Upper lobe of left lung (tissue), 6 donors: ENCODE results near the gene LRP1. TPM values are rescaled to one million over a fixed set of nuclear protein-coding genes. Genes with fewer than 3 reads are reported as not detected.
A peak's percentile ranks its signal among the peaks of the same experiment; 100 is the strongest.

Experiments used
- ATAC-seq, 2 donors: fragments of 200-7000 bp; cut with Tn5 transposase; one replicate each; pipeline ENCODE4 v1.9.1; 2022; ENCODE audit warnings: mild to moderate bottlenecking in 2 of 2, moderate library complexity in 2 of 2; ENCODE audit not compliant: low FRiP score in 2 of 2
- DNase-seq, 2 donors: peaks; one replicate each; pipeline ENCODE4 v3.0.0-alpha.2; 2019 to 2020
- H3K27ac ChIP-seq, 4 donors: fragments of 200-600 bp; sonication (generic); one replicate each; pipeline ENCODE4 v1.5.1; 2016 to 2019
- H3K27me3 ChIP-seq, 4 donors: fragments of 200-600 bp; sonication (generic); one replicate each; pipeline ENCODE4 v1.5.1; 2017 to 2019
- H3K36me3 ChIP-seq, 4 donors: fragments of 200-600 bp; sonication (generic); one replicate each; pipeline ENCODE4 v1.5.1; 2016 to 2019
- H3K4me1 ChIP-seq, 4 donors: fragments of 200-600 bp; sonication (generic); one replicate each; pipeline ENCODE4 v1.5.1; 2018 to 2019
- H3K4me3 ChIP-seq, 4 donors: fragments of 200-600 bp; sonication (generic); one replicate each; pipeline ENCODE4 v1.5.1; 2017 to 2019; ENCODE audit warnings: mild to moderate bottlenecking in 2 of 4, moderate library complexity in 1 of 4
- H3K9me3 ChIP-seq, 4 donors: fragments of 200-600 bp; sonication (generic); one replicate each; pipeline ENCODE4 v1.5.1; 2018 to 2019
- EP300 ChIP-seq, 4 donors: sonication (generic); formaldehyde crosslinking; IDR thresholded peaks; one replicate each; pipeline ENCODE4 v1.5.1; 2017; ENCODE audit warnings: antibody characterized with exemption in 4 of 4, control low read depth in 2 of 4
- POLR2A ChIP-seq, 4 donors: fragments of 450-650 bp; IDR thresholded peaks; one replicate each; pipeline ENCODE4 v1.5.1; 2016 to 2017; ENCODE audit warnings: antibody characterized with exemption in 4 of 4, mild to moderate bottlenecking in 2 of 4
- POLR2AphosphoS5 ChIP-seq, 2 donors: sonication (generic); formaldehyde crosslinking; IDR thresholded peaks; one replicate each; pipeline ENCODE4 v1.5.1; 2017; ENCODE audit warnings: antibody characterized with exemption in 2 of 2
- WGBS, 2 donors: methylation state at CpG; one replicate each; pipeline ENCODE4 v1.1.5; 2017 to 2018; 5-methylcytosine and 5-hydroxymethylcytosine counted together
- total RNA-seq, 6 donors: library from RNA; depleted of rRNA in 4 of 6; stranded (reverse); fragments of >200 nt in 4 of 6; gene quantifications; one replicate each; pipeline versions ENCODE4 v1.1.0 to v1.2.1, GENCODE V29; 2016 to 2021
- TF ChIP-seq, protein P1 (sequence below), 6 experiments: fragments of 450-650 bp in 4 of 6; fragments of 200-600 bp in 2 of 6; sonication (generic) in 2 of 6; IDR thresholded peaks; one replicate each; pipeline ENCODE4 v1.5.1; 2016 to 2019; ENCODE audit warnings: antibody characterized with exemption in 6 of 6
- donor health status: DM: no; HTN: no; CAD: no; lungs with moderate emphysema.
- donor health status: DM: no; HTN: yes; CAD: no; lungs with severe emphysema.

Gene LRP1
- total RNA-seq, 6 donors from 2014 or later: 137 to 504 (median 308) TPM

DNA sequence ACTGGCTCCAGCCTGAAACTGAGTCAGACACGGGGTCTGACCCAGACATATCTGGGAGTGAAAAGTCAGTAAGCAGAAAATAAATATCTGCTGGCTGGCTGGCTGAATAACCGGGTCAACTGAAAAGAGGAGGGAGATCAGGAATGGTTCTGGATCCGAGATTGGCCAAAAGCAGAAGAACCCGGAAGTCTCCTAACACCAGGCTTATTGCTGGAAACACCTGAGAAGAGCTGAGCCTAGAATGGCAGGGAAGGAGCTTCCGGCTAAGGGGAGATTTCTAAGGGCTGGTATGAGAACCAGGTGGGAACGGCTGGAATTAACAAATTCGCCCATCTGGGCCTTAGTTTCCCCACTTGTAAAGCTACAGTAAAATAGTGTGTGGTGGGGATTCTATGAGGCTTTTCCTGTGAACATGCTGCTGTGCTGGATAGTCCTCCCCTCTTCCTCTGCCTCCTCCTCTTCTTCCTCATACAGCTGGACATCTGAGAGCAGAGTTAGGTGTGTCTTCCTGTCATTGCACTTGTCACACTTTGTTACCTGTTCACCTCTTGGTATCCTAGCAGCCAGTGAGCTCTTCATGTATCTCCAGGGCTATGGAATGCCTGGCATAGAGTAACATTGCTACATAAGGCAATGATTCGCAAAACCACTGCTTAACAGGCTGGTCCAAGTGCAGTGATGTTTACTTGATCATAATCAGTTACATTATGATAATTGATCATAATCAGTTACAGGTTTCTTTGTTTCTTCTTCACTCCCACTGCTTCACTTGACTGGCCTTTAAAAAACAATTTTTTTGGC, 99.2 kb downstream of the LRP1 start:
- WGBS, 2 donors: 45 to 52% methylated on average over 7 of the region's 8 CpGs
- peaks cover 36 to 48% (median 42%) of the 10 kb centered on the region in 4 donors for H3K4me1 ChIP-seq

GRCh38 chr12:57229046-57229633, 100.9 kb downstream of the LRP1 start:
- H3K36me3 ChIP-seq: peaks cover 0 to 33% (median 28%) of the 10 kb centered on the region in 4 donors
- DNase-seq (no peak), ATAC-seq (no peak)
- 8 to 11% methylated on average over 9 of the region's 9 CpGs for WGBS, 2 donors
- H3K9me3 ChIP-seq: no peaks in the 10 kb centered on the region
- TF ChIP-seq EP300 (IDR thresholded peaks at IDR 0.05): no peak
- TF ChIP-seq, protein P1, sequence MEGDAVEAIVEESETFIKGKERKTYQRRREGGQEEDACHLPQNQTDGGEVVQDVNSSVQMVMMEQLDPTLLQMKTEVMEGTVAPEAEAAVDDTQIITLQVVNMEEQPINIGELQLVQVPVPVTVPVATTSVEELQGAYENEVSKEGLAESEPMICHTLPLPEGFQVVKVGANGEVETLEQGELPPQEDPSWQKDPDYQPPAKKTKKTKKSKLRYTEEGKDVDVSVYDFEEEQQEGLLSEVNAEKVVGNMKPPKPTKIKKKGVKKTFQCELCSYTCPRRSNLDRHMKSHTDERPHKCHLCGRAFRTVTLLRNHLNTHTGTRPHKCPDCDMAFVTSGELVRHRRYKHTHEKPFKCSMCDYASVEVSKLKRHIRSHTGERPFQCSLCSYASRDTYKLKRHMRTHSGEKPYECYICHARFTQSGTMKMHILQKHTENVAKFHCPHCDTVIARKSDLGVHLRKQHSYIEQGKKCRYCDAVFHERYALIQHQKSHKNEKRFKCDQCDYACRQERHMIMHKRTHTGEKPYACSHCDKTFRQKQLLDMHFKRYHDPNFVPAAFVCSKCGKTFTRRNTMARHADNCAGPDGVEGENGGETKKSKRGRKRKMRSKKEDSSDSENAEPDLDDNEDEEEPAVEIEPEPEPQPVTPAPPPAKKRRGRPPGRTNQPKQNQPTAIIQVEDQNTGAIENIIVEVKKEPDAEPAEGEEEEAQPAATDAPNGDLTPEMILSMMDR (IDR thresholded peaks at IDR 0.05): peak in 4 of 6 experiments; percentile 6 to 39 (median 32)
- no peak for TF ChIP-seq POLR2A (IDR thresholded peaks at IDR 0.05)
- TF ChIP-seq POLR2AphosphoS5 (IDR thresholded peaks at IDR 0.05): no peak
- H3K27me3 ChIP-seq: peaks cover 0 to 31% (median 17%) of the 10 kb centered on the region in 4 donors
- peak overlapping the region; percentile 79 to 90 (median 84) for H3K27ac ChIP-seq
- H3K4me1 ChIP-seq: peaks cover 36 to 49% (median 44%) of the 10 kb centered on the region in 4 donors
- peak overlapping the region in 3 of 4 donors; percentile 54 to 69 (median 64) for H3K4me3 ChIP-seq

More for the DNA sequence above, 99.2 kb downstream of the LRP1 start:
- ATAC-seq (no peak), DNase-seq (no peak)
- Histone ChIP-seq H3K4me3 (no peak overlapping the region), H3K36me3 (peaks cover 0 to 16% (median 12%) of the 10 kb centered on the region in 4 donors), H3K27ac (no peak overlapping the region), H3K9me3 (no peaks in the 10 kb centered on the region), H3K27me3 (peaks cover 0 to 47% (median 25%) of the 10 kb centered on the region in 4 donors)
- TF ChIP-seq POLR2AphosphoS5 (IDR thresholded peaks at IDR 0.05) (no peak), EP300 (IDR thresholded peaks at IDR 0.05) (no peak), POLR2A (IDR thresholded peaks at IDR 0.05) (no peak)
- TF ChIP-seq, protein P1 (IDR thresholded peaks at IDR 0.05): no peak

DNA sequence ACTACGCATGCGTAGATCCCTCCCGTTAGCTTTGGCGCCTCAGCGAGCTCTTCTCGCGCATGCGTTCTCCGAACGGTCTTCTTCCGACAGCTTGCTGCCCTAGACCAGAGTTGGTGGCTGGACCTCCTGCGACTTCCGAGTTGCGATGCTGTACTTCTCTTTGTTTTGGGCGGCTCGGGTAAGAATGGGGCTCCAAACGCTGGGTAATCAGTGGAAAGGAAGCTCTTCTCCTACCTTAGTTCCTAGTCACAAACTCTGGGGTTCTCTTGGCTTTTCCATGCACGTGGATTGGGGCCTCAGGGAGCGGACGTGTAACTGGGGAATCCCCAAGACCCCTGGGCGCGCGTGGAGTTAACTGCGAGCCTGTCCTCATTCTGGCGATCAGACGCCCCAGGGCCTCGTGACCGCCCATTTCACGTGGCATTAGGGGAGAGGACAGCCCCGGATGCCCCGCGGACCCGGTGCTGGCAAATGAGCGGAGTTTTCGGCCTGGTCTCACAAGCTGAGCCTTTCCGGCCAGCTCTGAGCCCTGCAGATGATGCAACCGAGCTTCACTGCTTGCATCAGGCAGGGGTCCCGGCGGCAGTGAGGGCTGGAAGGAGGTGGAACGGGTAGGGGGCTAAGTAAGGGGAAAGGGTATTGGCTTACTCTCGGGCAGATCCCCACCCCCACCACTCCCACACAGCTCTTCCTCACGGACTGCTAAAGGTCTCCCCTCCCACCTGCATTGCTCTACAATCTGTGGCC, 101.5 kb downstream of the LRP1 start, which contains the start of gene SHMT2:
SHMT2 (plus strand) TSS at position 78 of the 747 bp plus-strand sequence; CDS start at position 146, 68 bp downstream.
- Histone ChIP-seq H3K27ac (peak within 1 kb of the TSS; percentile 79 to 90 (median 84)), H3K36me3 (peaks cover 0 to 39% (median 32%) of the 10 kb centered on the region in 4 donors), H3K9me3 (no peaks in the 10 kb centered on the region), H3K4me1 (peaks cover 34 to 48% (median 42%) of the 10 kb centered on the region in 4 donors), H3K4me3 (peak within 1 kb of the TSS; percentile 54 to 72 (median 66)), H3K27me3 (peaks cover 0 to 24% (median 14%) of the 10 kb centered on the region in 4 donors)
- TF ChIP-seq, protein P1 (IDR thresholded peaks at IDR 0.05): peak in 3 of 6 experiments; percentile 0 to 33 (median 2)
- peak; percentile 13 to 22 for TF ChIP-seq POLR2AphosphoS5 (IDR thresholded peaks at IDR 0.05)
- no peak for TF ChIP-seq EP300 (IDR thresholded peaks at IDR 0.05)
- TF ChIP-seq POLR2A (IDR thresholded peaks at IDR 0.05): peak in 2 of 4 donors; percentile 41 to 46
- WGBS, 2 donors: 1% methylated on average over 24 to 39 of the region's 42 CpGs
- ATAC-seq (peak; percentile 66 to 87), DNase-seq (peak; percentile 87 to 95)

- ATAC-seq (no peak), DNase-seq (no peak)
- H3K27ac ChIP-seq: peak overlapping the region; percentile 79 to 90 (median 84)
- H3K36me3 ChIP-seq: peaks cover 0 to 40% (median 36%) of the 10 kb centered on the region in 4 donors
- no peak for TF ChIP-seq POLR2AphosphoS5 (IDR thresholded peaks at IDR 0.05)
- no peak for TF ChIP-seq EP300 (IDR thresholded peaks at IDR 0.05)
- TF ChIP-seq POLR2A (IDR thresholded peaks at IDR 0.05): no peak
- TF ChIP-seq, protein P1 (IDR thresholded peaks at IDR 0.05): no peak
- peaks cover 26 to 40% (median 35%) of the 10 kb centered on the region in 4 donors for H3K4me1 ChIP-seq
- H3K9me3 ChIP-seq: no peaks in the 10 kb centered on the region
- peaks cover 0 to 16% (median 10%) of the 10 kb centered on the region in 4 donors for H3K27me3 ChIP-seq
- 66 to 74% methylated on average over 10 of the region's 10 CpGs for WGBS, 2 donors
- H3K4me3 ChIP-seq: peak overlapping the region; percentile 54 to 72 (median 66)
These were observed 102.3 kb downstream of the LRP1 start for GRCh38 chr12:57230381-57231155.
